ENCODE results near the gene MYOF.

MYOF gene

DNA sequence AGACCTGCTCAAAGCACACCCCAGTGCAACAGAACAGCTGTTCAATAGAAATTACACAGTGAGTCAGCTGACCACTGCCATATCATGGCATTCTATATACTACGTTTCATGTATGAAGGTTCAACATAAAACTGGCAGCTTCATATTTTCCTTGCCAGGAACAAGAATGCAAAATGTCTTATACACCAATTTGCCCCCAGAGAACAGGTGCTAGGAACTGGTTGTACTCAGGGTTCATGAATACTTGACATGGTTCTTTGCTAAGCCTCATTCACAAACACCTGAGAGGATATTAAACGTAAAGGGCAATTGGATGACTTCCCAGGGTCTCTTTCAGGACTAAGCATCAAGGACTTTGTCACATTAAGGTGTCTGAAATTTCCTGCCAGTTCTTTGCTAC is 6.9 kb downstream of the MYOF start:
- Histone ChIP-seq H3K9ac (no peak overlapping the region), H3K4me1 (ENCODE audit: low read depth, poor library complexity, severe bottlenecking) (peaks cover 4% of the 10 kb centered on the region), H3K36me3 (ENCODE audit: insufficient read depth) (no peaks in the 10 kb centered on the region), H2AFZ (ENCODE audit: low read depth) (no peak overlapping the region), H3K79me2 (ENCODE audit: insufficient read depth, low read depth) (no peaks in the 10 kb centered on the region), H3K4me3 (IDR thresholded peaks at IDR 0.05; ENCODE audit: insufficient read depth, low read depth, low read length) (no peak overlapping the region), H3K27me3 (ENCODE audit: insufficient read depth, low read depth) (no peaks in the 10 kb centered on the region), H4K20me1 (ENCODE audit: insufficient read depth) (no peaks in the 10 kb centered on the region), H3K4me2 (no peak overlapping the region), H3K27ac (no peak overlapping the region)
- TF ChIP-seq, protein P1, sequence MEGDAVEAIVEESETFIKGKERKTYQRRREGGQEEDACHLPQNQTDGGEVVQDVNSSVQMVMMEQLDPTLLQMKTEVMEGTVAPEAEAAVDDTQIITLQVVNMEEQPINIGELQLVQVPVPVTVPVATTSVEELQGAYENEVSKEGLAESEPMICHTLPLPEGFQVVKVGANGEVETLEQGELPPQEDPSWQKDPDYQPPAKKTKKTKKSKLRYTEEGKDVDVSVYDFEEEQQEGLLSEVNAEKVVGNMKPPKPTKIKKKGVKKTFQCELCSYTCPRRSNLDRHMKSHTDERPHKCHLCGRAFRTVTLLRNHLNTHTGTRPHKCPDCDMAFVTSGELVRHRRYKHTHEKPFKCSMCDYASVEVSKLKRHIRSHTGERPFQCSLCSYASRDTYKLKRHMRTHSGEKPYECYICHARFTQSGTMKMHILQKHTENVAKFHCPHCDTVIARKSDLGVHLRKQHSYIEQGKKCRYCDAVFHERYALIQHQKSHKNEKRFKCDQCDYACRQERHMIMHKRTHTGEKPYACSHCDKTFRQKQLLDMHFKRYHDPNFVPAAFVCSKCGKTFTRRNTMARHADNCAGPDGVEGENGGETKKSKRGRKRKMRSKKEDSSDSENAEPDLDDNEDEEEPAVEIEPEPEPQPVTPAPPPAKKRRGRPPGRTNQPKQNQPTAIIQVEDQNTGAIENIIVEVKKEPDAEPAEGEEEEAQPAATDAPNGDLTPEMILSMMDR (conservative IDR thresholded peaks at IDR 0.05; ENCODE audit: low read depth, low read length) = no peak

DNA sequence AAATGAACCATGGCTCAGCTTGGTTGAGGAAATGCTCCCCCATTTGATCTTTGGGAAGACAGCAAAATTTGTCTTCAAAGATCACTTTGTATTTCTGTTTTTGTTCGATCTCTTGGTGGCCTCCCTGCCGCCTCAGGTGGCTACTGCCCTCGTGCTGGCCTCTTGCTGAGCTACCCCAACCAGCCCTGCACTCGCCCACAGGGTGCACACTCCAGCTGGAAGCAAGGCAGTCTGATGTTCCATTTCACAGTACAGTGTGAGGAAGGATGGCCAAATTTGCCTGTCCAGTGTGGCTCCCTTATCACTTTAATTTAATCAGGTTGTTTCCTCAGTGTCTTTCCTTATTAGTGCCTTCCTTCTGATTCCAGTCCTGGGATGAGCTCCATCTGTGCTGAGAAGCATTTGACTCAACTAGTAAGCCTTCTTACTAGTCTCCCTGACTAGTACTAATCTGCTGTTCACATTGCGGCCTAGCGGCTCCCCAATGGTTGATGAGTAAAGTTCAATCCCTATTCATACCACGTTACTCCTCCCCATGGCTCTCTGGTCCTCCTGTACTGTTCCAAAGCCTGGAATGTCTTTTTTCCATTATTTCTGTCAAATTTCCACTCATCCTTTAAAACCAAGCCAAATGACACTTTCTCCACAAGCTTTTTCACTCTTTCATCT is 8.2 kb downstream of the MYOF start:
- no peak overlapping the region for H3K4me2 ChIP-seq
- no peaks in the 10 kb centered on the region for H3K27me3 ChIP-seq (ENCODE audit: insufficient read depth, low read depth)
- H3K36me3 ChIP-seq (ENCODE audit: insufficient read depth) = no peaks in the 10 kb centered on the region
- H3K27ac ChIP-seq = no peak overlapping the region
- H3K4me3 ChIP-seq (IDR thresholded peaks at IDR 0.05; ENCODE audit: insufficient read depth, low read depth, low read length) = no peak overlapping the region
- H3K9ac ChIP-seq = no peak overlapping the region
- H3K4me1 ChIP-seq (ENCODE audit: low read depth, poor library complexity, severe bottlenecking) = no peaks in the 10 kb centered on the region
- H2AFZ ChIP-seq (ENCODE audit: low read depth) = no peak overlapping the region
- TF ChIP-seq, protein P1 (conservative IDR thresholded peaks at IDR 0.05; ENCODE audit: low read depth, low read length) = no peak
- H4K20me1 ChIP-seq (ENCODE audit: insufficient read depth) = no peaks in the 10 kb centered on the region
- H3K79me2 ChIP-seq (ENCODE audit: insufficient read depth, low read depth) = no peaks in the 10 kb centered on the region

DNA sequence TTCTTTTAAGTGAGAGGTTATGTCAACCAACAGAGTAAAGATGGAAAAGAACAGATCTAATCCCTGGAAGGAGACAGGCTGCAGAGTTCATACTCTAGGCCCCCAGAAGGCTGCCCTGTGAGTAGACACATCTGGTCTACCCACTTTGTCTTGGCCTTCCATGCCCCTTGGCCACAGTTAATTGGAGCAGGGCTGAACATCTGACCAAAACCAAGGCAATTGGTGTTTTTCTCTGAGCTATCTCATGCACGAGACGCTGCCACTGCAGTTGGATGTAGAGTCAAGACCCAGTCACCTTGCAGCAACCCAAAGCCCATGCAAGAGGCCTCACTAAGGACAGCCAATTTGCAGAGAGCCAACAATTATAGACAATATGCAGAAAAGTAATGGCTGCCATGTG is 9.0 kb downstream of the MYOF start:
- H3K79me2 ChIP-seq (ENCODE audit: insufficient read depth, low read depth) = no peaks in the 10 kb centered on the region
- no peaks in the 10 kb centered on the region for H3K4me1 ChIP-seq (ENCODE audit: low read depth, poor library complexity, severe bottlenecking)
- no peak overlapping the region for H2AFZ ChIP-seq (ENCODE audit: low read depth)
- no peaks in the 10 kb centered on the region for H4K20me1 ChIP-seq (ENCODE audit: insufficient read depth)
- H3K4me3 ChIP-seq (IDR thresholded peaks at IDR 0.05; ENCODE audit: insufficient read depth, low read depth, low read length) = no peak overlapping the region
- H3K4me2 ChIP-seq = no peak overlapping the region
- TF ChIP-seq, protein P1 (conservative IDR thresholded peaks at IDR 0.05; ENCODE audit: low read depth, low read length) = no peak
- H3K36me3 ChIP-seq (ENCODE audit: insufficient read depth) = no peaks in the 10 kb centered on the region
- no peak overlapping the region for H3K9ac ChIP-seq
- no peaks in the 10 kb centered on the region for H3K27me3 ChIP-seq (ENCODE audit: insufficient read depth, low read depth)
- H3K27ac ChIP-seq = no peak overlapping the region

DNA sequence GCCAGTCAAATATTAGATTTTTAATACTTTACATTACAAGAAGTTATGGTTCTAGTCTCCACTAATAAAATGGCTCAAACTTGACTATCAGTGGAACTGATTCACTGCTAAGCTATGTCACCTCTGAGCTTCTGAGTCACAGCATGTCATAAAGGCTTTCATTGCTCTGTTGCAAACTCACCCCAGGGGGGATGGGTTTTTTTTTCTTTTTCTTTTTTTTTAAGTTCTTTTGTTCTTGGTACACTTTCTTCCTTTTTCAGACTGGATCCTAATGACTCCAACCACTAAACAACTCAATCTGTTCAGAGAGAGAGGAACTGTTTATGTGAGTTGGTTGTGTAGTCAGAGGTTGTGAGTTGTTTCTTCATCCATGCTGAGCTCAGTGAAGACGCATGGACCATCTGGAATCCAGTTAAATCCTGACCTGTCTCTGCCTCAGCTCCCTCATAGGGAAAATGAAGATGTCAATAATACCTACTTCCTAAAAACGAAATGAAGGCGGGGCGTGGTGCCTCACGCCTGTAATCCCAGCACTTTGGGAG is 11.0 kb downstream of the MYOF start:
- Histone ChIP-seq H3K4me1 (ENCODE audit: low read depth, poor library complexity, severe bottlenecking) (no peaks in the 10 kb centered on the region), H3K4me3 (IDR thresholded peaks at IDR 0.05; ENCODE audit: insufficient read depth, low read depth, low read length) (no peak overlapping the region), H3K27me3 (ENCODE audit: insufficient read depth, low read depth) (no peaks in the 10 kb centered on the region), H3K79me2 (ENCODE audit: insufficient read depth, low read depth) (no peaks in the 10 kb centered on the region), H4K20me1 (ENCODE audit: insufficient read depth) (no peaks in the 10 kb centered on the region), H3K36me3 (ENCODE audit: insufficient read depth) (no peaks in the 10 kb centered on the region), H3K9ac (no peak overlapping the region), H2AFZ (ENCODE audit: low read depth) (no peak overlapping the region), H3K4me2 (no peak overlapping the region), H3K27ac (no peak overlapping the region)
- TF ChIP-seq, protein P1 (conservative IDR thresholded peaks at IDR 0.05; ENCODE audit: low read depth, low read length) = no peak
